Measurements from ENCODE around the gene DOK6.

The DOK6 gene

GRCh38 chr18:69752737-69753380 is 352.2 kb downstream of the DOK6 start:
- no peak for DNase-seq (ENCODE audit: low read depth in 2 of 2)

- no peak for DNase-seq (ENCODE audit: low read depth in 2 of 2)
Measured at GRCh38 chr18:69754108-69754507, 353.4 kb downstream of the DOK6 start.

- no peak for DNase-seq (ENCODE audit: low read depth in 2 of 2)
Measured at GRCh38 chr18:69755041-69755440, 354.4 kb downstream of the DOK6 start.

GRCh38 chr18:69755856-69756496 is 355.3 kb downstream of the DOK6 start:
- no peak for DNase-seq (ENCODE audit: low read depth in 2 of 2)

GRCh38 chr18:69757733-69758132 is 357.0 kb downstream of the DOK6 start:
- DNase-seq (ENCODE audit: low read depth in 2 of 2): no peak

GRCh38 chr18:69758458-69758857 is 357.8 kb downstream of the DOK6 start:
- no peak for DNase-seq (ENCODE audit: low read depth in 2 of 2)

GRCh38 chr18:69759046-69759445 is 358.4 kb downstream of the DOK6 start:
- DNase-seq (ENCODE audit: low read depth in 2 of 2): no peak

- DNase-seq (ENCODE audit: low read depth in 2 of 2): no peak
Measured at GRCh38 chr18:69763002-69763401, 362.3 kb downstream of the DOK6 start.

- no peak for DNase-seq (ENCODE audit: low read depth in 2 of 2)
Measured at GRCh38 chr18:69763821-69764220, 363.1 kb downstream of the DOK6 start.

GRCh38 chr18:69770238-69770637 is 369.6 kb downstream of the DOK6 start:
- DNase-seq (ENCODE audit: low read depth in 2 of 2): no peak

- DNase-seq (ENCODE audit: low read depth in 2 of 2): no peak
Measured at GRCh38 chr18:69774831-69775230, 374.1 kb downstream of the DOK6 start.

- DNase-seq (ENCODE audit: low read depth in 2 of 2): no peak
Measured at GRCh38 chr18:69777248-69777647, 376.6 kb downstream of the DOK6 start.

- no peak for DNase-seq (ENCODE audit: low read depth in 2 of 2)
Measured at GRCh38 chr18:69778680-69779079, 378.0 kb downstream of the DOK6 start.

- DNase-seq (ENCODE audit: low read depth in 2 of 2): no peak
Measured at GRCh38 chr18:69780851-69781250, 380.2 kb downstream of the DOK6 start.

GRCh38 chr18:69784815-69785214 is 384.1 kb downstream of the DOK6 start:
- DNase-seq (ENCODE audit: low read depth in 2 of 2): no peak

- no peak for DNase-seq (ENCODE audit: low read depth in 2 of 2)
Measured at GRCh38 chr18:69785466-69785865, 384.8 kb downstream of the DOK6 start.

GRCh38 chr18:69786427-69786826 is 385.7 kb downstream of the DOK6 start:
- no peak for DNase-seq (ENCODE audit: low read depth in 2 of 2)

- no peak for DNase-seq (ENCODE audit: low read depth in 2 of 2)
Measured at GRCh38 chr18:69787825-69788547, 387.3 kb downstream of the DOK6 start.

GRCh38 chr18:69789794-69790193 is 389.1 kb downstream of the DOK6 start:
- no peak for DNase-seq (ENCODE audit: low read depth in 2 of 2)

GRCh38 chr18:69790649-69791048 is 390.0 kb downstream of the DOK6 start:
- no peak for DNase-seq (ENCODE audit: low read depth in 2 of 2)

GRCh38 chr18:69795791-69796190 is 395.1 kb downstream of the DOK6 start:
- DNase-seq (ENCODE audit: low read depth in 2 of 2): no peak

GRCh38 chr18:69804776-69805501 is 404.3 kb downstream of the DOK6 start:
- no peak for DNase-seq (ENCODE audit: low read depth in 2 of 2)
